Measurements from ENCODE around the gene HAUS1. TPM values are rescaled to one million over a fixed set of nuclear protein-coding genes. Genes with fewer than 3 reads are reported as not detected.

Gene HAUS1
- total and polyA plus RNA-seq, 2 of the 4 experiments (the other 2 are of a cell fraction): 25.3 to 33.4 TPM

DNA sequence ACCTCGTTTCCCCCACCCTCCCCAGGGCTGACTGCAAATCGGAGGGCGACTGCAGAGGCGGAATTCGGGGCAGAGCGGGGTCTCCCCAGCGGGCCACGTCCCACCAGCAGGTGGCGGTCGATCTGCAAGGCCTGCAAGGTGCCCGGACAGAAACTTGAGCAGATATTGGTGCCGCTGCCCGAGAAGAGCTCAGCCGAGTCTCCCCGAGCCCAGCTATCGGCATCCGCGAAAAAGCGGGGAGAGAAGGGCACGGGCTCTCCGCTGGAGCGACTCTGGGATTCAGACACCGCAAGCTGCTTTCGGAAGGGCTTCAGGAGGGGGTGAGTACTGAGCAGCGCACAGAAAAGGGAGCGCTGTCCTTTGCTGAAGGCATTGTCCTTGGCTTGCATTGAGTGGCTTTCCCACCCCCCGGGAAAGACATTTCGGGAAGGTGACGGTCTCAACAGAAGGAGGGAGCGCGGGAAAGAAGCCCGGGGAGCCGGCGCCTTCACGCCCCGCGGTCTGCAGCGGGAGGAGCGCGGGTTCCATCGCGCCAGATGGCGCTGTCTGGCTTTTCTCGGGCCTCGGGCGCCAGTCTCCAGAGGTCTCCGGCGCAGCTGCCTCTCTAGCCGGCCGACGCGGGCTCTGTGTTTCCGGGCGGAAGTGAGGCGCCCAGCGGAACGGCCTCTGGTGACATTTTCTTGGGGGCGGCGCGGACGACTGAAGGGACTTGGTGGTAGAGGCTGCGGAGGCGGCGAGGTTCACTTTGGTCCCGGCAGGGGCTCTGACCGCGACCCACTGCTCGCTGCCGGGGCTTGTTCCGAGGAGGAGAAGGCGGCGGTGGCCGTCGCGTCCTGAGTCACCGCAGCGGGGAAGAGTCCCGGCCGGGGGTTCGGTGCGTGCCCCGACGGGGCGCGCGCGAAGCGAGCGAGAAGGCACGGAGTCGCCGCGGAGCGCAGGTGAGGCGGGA lies 69.5 kb downstream of the HAUS1 start:
- peaks cover 7 to 23% of the 10 kb centered on the region in 2 experiments; a peak in 3 of 4 replicates for H3K79me1 ChIP-seq (ENCODE audit: low read depth in 1 of 2, low read length in 2 of 2)
- no TSS peak for BruUV-seq (replicated peaks)
- CTCF ChIA-PET: interaction anchor here (0.5 to 2.8 kb wide), 36 partner anchors 9 to 487 kb away, joined by 3 to 18 read pairs (median 4); partner anchors contain the start of gene LOXHD1

More for the DNA sequence above, 69.5 kb downstream of the HAUS1 start:
- Histone ChIP-seq H3K4ac (ENCODE audit: low read depth, low read length) (peak overlapping the region; percentile 96), H3K9ac (ENCODE audit: low read depth, low read length) (peak overlapping the region; percentile 89), H3K56ac (ENCODE audit: extremely low read depth, insufficient read depth, low read length) (peak overlapping the region; percentile 98), H3K18ac (ENCODE audit: low read depth, low read length) (peak overlapping the region; percentile 66), H2AK9ac (replicated peaks; ENCODE audit: low read depth, low read length, poor library complexity) (peak overlapping the region; percentile 96), H3K27me3 (ENCODE audit: control insufficient read depth, insufficient read depth, low read length) (no peaks in the 10 kb centered on the region), H4K8ac (ENCODE audit: low read depth in 2 of 2, low read length in 2 of 2) (peak overlapping the region; percentile 79 to 97), H4K91ac (ENCODE audit: insufficient read depth, low read depth, low read length) (peak overlapping the region; percentile 93), H3K4me3 (ENCODE audit: insufficient read depth, low read depth, low read length) (peak overlapping the region; percentile 95), H2AFZ (replicated peaks; ENCODE audit: low read length, poor library complexity) (peak overlapping the region; percentile 100), H2BK20ac (ENCODE audit: low read depth, low read length) (peak overlapping the region; percentile 56), H4K5ac (ENCODE audit: low read depth, low read length) (peak overlapping the region; percentile 65), H3K9me3 (ENCODE audit: control insufficient read depth, insufficient read depth, low read length) (no peaks in the 10 kb centered on the region), H2BK120ac (ENCODE audit: low read depth, low read length) (peak overlapping the region; percentile 90), H3K9me1 (ENCODE audit: insufficient read depth, low read length) (peaks cover 7% of the 10 kb centered on the region), H2BK15ac (ENCODE audit: low read depth, low read length) (peak overlapping the region; percentile 56; the same call in 2 of the 3 replicates), H3K23ac (ENCODE audit: low read depth, low read length) (peak overlapping the region; percentile 99), H3K4me2 (ENCODE audit: low read depth, low read length) (peak overlapping the region; percentile 88), H4K20me1 (ENCODE audit: insufficient read depth, low read length) (peaks cover 34% of the 10 kb centered on the region), H3K36me3 (ENCODE audit: control insufficient read depth, insufficient read depth, low read length) (no peaks in the 10 kb centered on the region), H3K4me1 (ENCODE audit: control insufficient read depth, insufficient read depth, low read length) (peaks cover 4% of the 10 kb centered on the region; the same call in 1 of the 2 replicates), H3K14ac (replicated peaks; ENCODE audit: low read depth, low read length) (peak overlapping the region; percentile 99), H2AK5ac (ENCODE audit: low read depth, low read length) (0 out of 2 replicates have a peak overlapping the region, but pooled peaks have one; percentile 33), H3K27ac (ENCODE audit: insufficient read depth, low read length) (peak overlapping the region; percentile 85), H2BK5ac (ENCODE audit: low read depth, low read length, poor library complexity, severe bottlenecking) (peak overlapping the region; percentile 74)
- DNase-seq (peak; percentile 89), ATAC-seq (ENCODE audit: low read depth) (peak; percentile 92)
- 0% methylated on average over 46 of the region's 95 CpGs; no CpG with 5 or more reads in 1 of the 2 experiments for WGBS, 2 experiments (ENCODE audit: extremely low coverage in 2 of 2, insufficient read length in 1 of 2)
- intact Hi-C loops (cut with micrococcal nuclease) (loop anchor here (1.0 to 2.0 kb wide), 5 partner anchors 25 to 485 kb away; no protein-coding TSS in a partner anchor), dilution Hi-C loops (cut with HindIII; ENCODE audit: low sequenced_read_pairs, unreplicated experiment) (no loop called here), in situ Hi-C loops (cut with MboI; ENCODE audit: low sequenced_read_pairs) (no loop called here)
- POLR2A ChIA-PET (ENCODE audit: unreplicated experiment): interaction anchor here (0.5 to 0.7 kb wide), 2 partner anchors 24 to 63 kb away, joined by 3 to 6 read pairs; no protein-coding TSS in a partner anchor
- TF ChIP-seq POLR2A (IDR thresholded peaks at IDR 0.05; ENCODE audit: low read depth, low read length) (peak; percentile 83), RAD21 (IDR thresholded peaks at IDR 0.05; ENCODE audit: low read length) (peak; percentile 82), CEBPB (IDR thresholded peaks at IDR 0.05; ENCODE audit: low read depth, low read length) (no peak), SMC3 (IDR thresholded peaks at IDR 0.05; ENCODE audit: low read depth, low read length) (peak; percentile 81), CTCF (conservative IDR thresholded peaks at IDR 0.05; ENCODE audit: low read depth, low read length) (peak; percentile 91), MXI1 (IDR thresholded peaks at IDR 0.05; ENCODE audit: borderline replicate concordance, low read depth, low read length) (peak; percentile 51; the same call in 1 of the 2 replicates), MAZ (IDR thresholded peaks at IDR 0.05; ENCODE audit: borderline replicate concordance, low read depth, low read length) (peak; percentile 47; the same call in 1 of the 2 replicates), BHLHE40 (IDR thresholded peaks at IDR 0.05; ENCODE audit: low read depth, low read length) (no peak), FOS (IDR thresholded peaks at IDR 0.05; ENCODE audit: low read depth, low read length) (no peak)

All from IMR-90 (cell line).